Fibroblast of lung (primary cell): ENCODE results near the gene PCDHGA1. TPM values are rescaled to one million over a fixed set of nuclear protein-coding genes. Genes with fewer than 3 reads are reported as not detected.

Experiments used
- DNase-seq, 2 donors: peaks; one replicate each; pipeline versions ENCODE4 v3.0.0 to v3.0.0-alpha.2; 2010; ENCODE audit warnings: low read depth in 2 of 2
- H2AFZ ChIP-seq: 2 replicates; pipeline ENCODE4 v1.5.1; 2012; ENCODE audit warnings: low read length, control low read depth, inconsistent platforms
- H3K27ac ChIP-seq: 2 replicates; pipeline ENCODE4 v1.5.1; 2011; ENCODE audit warnings: low read length, control low read depth; ENCODE audit not compliant: insufficient read depth
- H3K27me3 ChIP-seq: 2 replicates; pipeline ENCODE4 v1.5.1; 2011; ENCODE audit warnings: mild to moderate bottlenecking, low read length; ENCODE audit not compliant: control insufficient read depth, insufficient read depth
- H3K36me3 ChIP-seq: 2 replicates; pipeline ENCODE4 v1.5.1; 2011; ENCODE audit warnings: low read length; ENCODE audit not compliant: control insufficient read depth, insufficient read depth
- H3K4me1 ChIP-seq: 2 replicates; pipeline ENCODE4 v1.5.1; 2011; ENCODE audit warnings: low read length; ENCODE audit not compliant: control insufficient read depth, insufficient read depth; ENCODE audit errors: extremely low read depth
- H3K4me2 ChIP-seq: 2 replicates; pipeline ENCODE4 v1.5.1; 2011; ENCODE audit warnings: low read length, control low read depth; ENCODE audit not compliant: insufficient read depth; ENCODE audit errors: extremely low read depth
- H3K4me3 ChIP-seq, 4 experiments: fragments of 200-600 bp in 1 of 4; sonication (generic) in 1 of 4; replicated peaks in 1 of 4; 2 replicates each; pipeline ENCODE4 v1.5.1; 2011 to 2016; ENCODE audit warnings: low read length in 4 of 4, low read depth in 3 of 4, mild to moderate bottlenecking in 3 of 4, control low read depth in 2 of 4, inconsistent platforms in 1 of 4, mixed read lengths in 1 of 4; ENCODE audit not compliant: insufficient read depth in 1 of 4; ENCODE audit errors: control extremely low read depth in 1 of 4
- H3K79me2 ChIP-seq: 2 replicates; pipeline ENCODE4 v1.5.1; 2012; ENCODE audit warnings: mild to moderate bottlenecking, low read length, inconsistent platforms; ENCODE audit not compliant: control insufficient read depth, insufficient read depth
- H3K9ac ChIP-seq: 2 replicates; pipeline ENCODE4 v1.5.1; 2011; ENCODE audit warnings: mild to moderate bottlenecking, low read length, control low read depth; ENCODE audit not compliant: insufficient read depth
- H3K9me3 ChIP-seq: 2 replicates; pipeline ENCODE4 v1.5.1; 2012; ENCODE audit warnings: low read depth, low read length; ENCODE audit not compliant: control insufficient read depth, insufficient read depth
- H4K20me1 ChIP-seq: 2 replicates; pipeline ENCODE4 v1.5.1; 2011; ENCODE audit warnings: low read length; ENCODE audit not compliant: control insufficient read depth, insufficient read depth; ENCODE audit errors: extremely low read depth
- CTCF ChIP-seq, 2 donors: IDR thresholded peaks in 1 of 2; conservative IDR thresholded peaks in 1 of 2; 1 replicate in 1 of 2; 2 replicates in 1 of 2; pipeline ENCODE4 v1.5.1; 2011 to 2012; ENCODE audit warnings: low read length in 2 of 2, control low read depth in 1 of 2, inconsistent platforms in 1 of 2, low read depth in 1 of 2, mild to moderate bottlenecking in 1 of 2
- EZH2 ChIP-seq: IDR thresholded peaks from 2 replicates; pipeline ENCODE4 v1.5.1; 2012; ENCODE audit warnings: low read length, control low read depth, mild to moderate bottlenecking; ENCODE audit errors: missing control alignments
- polyA plus RNA-seq, 2 donors: library from polyadenylated mRNA; depleted of rRNA in 1 of 2; stranded (reverse) in 1 of 2; unstranded in 1 of 2; fragments of >200 nt; gene quantifications; 2 replicates each; pipeline ENCODE4 v1.2.1, GENCODE V29; 2011 to 2012; ENCODE audit warnings: missing spikeins in 1 of 2
- total RNA-seq: library from RNA; depleted of rRNA; stranded (reverse); fragments of >200 nt; gene quantifications from 2 replicates; pipeline ENCODE4 v1.2.1, GENCODE V29; 2014

The PCDHGA1 gene
- total and polyA plus RNA-seq, 2 donors (not counting 1 experiment from before 2014, with no cell fraction given), result 1.6 to 1.8 TPM

DNA sequence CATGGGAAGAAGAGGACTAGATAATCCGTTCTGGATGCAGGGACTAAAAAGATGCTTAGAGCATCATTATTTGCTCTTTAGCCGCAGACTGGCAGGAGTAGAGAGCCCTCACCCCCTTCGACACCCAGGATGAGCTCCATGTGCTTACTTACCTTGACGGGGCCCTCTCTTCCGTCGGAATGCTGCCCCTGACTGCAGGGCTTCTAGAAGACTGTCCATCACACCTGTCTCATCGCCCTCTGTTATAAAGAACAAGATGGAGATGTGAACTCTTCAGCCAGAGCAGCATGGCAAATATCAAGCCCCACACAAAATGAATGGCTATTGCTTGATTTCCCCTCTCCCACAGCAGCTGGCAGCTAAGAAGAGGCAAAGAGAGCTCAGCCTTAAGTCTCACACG lies 193.7 kb downstream of the PCDHGA1 start:
- Histone ChIP-seq H3K4me2 (peak overlapping the region; percentile 46), H3K9ac (no peak overlapping the region), H2AFZ (no peak overlapping the region), H3K79me2 (no peaks in the 10 kb centered on the region), H3K9me3 (no peaks in the 10 kb centered on the region), H3K36me3 (peaks cover 4% of the 10 kb centered on the region), H3K4me1 (peaks cover 62% of the 10 kb centered on the region), H3K27me3 (no peaks in the 10 kb centered on the region), H3K4me3 (no peak overlapping the region), H3K27ac (peak overlapping the region; percentile 89), H4K20me1 (no peaks in the 10 kb centered on the region)
- DNase-seq, result no peak
- no peak for TF ChIP-seq CTCF (conservative IDR thresholded peaks at IDR 0.05 in 1 of 2, IDR thresholded peaks at IDR 0.05 in 1 of 2; ENCODE audit: low read depth in 1 of 2, low read length in 2 of 2)
- no peak for TF ChIP-seq EZH2

GRCh38 chr5:141524604-141525597 lies 194.6 kb downstream of the PCDHGA1 start:
- no peaks in the 10 kb centered on the region for H3K9me3 ChIP-seq
- peak overlapping the region in 2 of 4 experiments; percentile 5 to 36 for H3K4me3 ChIP-seq
- H3K9ac ChIP-seq, result no peak overlapping the region
- peak; percentile 96 to 99 for TF ChIP-seq CTCF (conservative IDR thresholded peaks at IDR 0.05 in 1 of 2, IDR thresholded peaks at IDR 0.05 in 1 of 2; ENCODE audit: low read depth in 1 of 2, low read length in 2 of 2)
- TF ChIP-seq EZH2, result no peak
- H3K4me2 ChIP-seq, result peak overlapping the region; percentile 77
- no peaks in the 10 kb centered on the region for H4K20me1 ChIP-seq
- no peaks in the 10 kb centered on the region for H3K27me3 ChIP-seq
- H3K36me3 ChIP-seq, result peaks cover 4% of the 10 kb centered on the region
- H2AFZ ChIP-seq, result no peak overlapping the region
- peak; percentile 93 to 99 for DNase-seq
- peaks cover 65% of the 10 kb centered on the region for H3K4me1 ChIP-seq
- H3K79me2 ChIP-seq, result no peaks in the 10 kb centered on the region
- peak overlapping the region; percentile 89 for H3K27ac ChIP-seq

DNA sequence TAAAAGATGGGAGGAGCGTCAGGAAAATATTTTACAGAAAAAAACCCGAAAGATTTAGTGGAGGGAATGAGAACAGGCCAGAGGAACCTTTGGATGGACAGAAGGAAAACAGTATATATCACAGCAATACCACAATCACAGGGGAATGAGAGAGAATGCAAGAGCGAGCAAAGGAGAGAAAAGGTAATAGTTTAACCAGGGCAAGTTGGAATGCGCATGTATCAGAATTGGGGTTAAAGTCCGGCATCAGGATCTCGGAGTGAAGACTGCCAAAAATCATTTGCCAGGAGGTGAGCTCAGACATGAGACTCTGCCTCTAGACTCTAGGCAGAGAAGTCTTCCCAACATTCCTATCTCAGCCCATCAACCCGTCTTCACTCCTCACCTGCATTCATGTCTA lies 195.3 kb downstream of the PCDHGA1 start:
- no peaks in the 10 kb centered on the region for H3K79me2 ChIP-seq
- peak overlapping the region; percentile 77 for H3K4me2 ChIP-seq
- H3K4me3 ChIP-seq, result no peak overlapping the region
- no peaks in the 10 kb centered on the region for H4K20me1 ChIP-seq
- no peaks in the 10 kb centered on the region for H3K27me3 ChIP-seq
- H3K9ac ChIP-seq, result no peak overlapping the region
- no peaks in the 10 kb centered on the region for H3K9me3 ChIP-seq
- no peak for DNase-seq
- TF ChIP-seq EZH2 (no peak), CTCF (conservative IDR thresholded peaks at IDR 0.05 in 1 of 2, IDR thresholded peaks at IDR 0.05 in 1 of 2; ENCODE audit: low read depth in 1 of 2, low read length in 2 of 2) (no peak)
- peaks cover 4% of the 10 kb centered on the region for H3K36me3 ChIP-seq
- H3K27ac ChIP-seq, result peak overlapping the region; percentile 89
- peaks cover 64% of the 10 kb centered on the region for H3K4me1 ChIP-seq
- no peak overlapping the region for H2AFZ ChIP-seq
